HG02759 (cell line): Measurements from ENCODE around the gene SPA17.

Experiments used
- ATAC-seq: cut with Tn5 transposase; IDR thresholded peaks from one replicate; pipeline ENCODE4 v1.9.1; 2021; ENCODE audit warnings: mild to moderate bottlenecking, moderate library complexity; ENCODE audit not compliant: unreplicated experiment

The SPA17 gene

GRCh38 chr11:124719534-124719933 is 45.8 kb downstream of the SPA17 start:
- ATAC-seq: no peak

DNA sequence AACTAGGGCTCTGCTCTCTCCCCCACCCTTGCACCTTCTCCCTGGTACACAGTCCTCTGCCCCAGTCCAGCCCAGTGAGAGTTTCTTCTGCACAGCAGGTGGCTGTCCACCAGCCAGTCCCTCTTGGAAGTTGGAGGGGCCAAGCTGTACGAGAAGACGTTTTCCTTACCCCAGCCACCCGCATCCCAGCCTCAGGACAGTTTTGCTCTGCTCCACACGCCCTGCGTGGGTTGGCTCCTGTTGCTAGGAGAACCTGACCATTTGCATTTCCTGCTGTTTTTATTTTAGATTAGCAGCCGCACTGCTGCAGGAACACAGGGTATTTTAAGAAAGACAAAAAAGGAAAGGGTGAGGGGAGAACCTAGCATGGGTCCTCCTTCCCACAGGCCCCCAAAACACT is 48.5 kb downstream of the SPA17 start:
- no peak for ATAC-seq

- peak; percentile 95 for ATAC-seq
These were observed 51.4 kb downstream of the SPA17 start for GRCh38 chr11:124724979-124725718.

DNA sequence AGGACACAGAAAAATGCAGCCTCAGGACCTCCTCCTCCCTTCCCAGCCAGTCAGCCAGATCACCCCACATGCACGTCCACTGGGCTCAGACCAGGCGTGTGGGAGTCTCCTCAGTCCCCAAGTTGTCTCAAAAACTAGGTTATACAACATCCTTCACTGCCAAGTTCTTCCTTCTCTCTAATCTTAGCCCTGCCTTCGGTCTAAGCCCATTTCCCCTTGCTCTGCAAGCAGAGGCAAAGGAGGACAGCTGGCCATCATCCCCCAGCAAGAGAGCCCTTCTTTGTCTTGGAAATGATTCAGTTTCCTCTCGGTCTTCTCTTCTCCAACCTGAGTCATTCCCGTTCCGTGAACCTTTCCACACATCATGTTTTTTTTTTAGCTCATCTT is 52.0 kb downstream of the SPA17 start:
- ATAC-seq: peak; percentile 8

GRCh38 chr11:124727474-124727873 is 53.8 kb downstream of the SPA17 start:
- ATAC-seq: no peak

DNA sequence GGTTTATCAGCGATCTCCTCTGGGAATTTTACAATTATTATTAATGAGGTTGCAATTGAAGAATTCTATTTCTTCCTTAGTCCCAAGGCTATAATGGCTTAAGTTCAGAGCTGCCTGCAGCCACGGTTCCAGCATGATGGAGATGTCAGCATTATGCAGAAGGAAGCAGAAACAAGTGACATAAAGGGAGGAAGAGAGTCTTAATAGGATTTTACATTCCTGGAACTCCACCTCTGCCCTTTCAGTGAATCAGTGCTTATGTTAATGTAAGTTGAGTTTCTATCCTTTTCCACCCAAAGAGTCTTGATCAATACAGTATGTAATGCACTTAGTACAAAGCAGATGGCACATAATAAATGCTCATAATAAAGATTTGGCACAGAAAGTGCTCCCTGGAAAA is 54.4 kb downstream of the SPA17 start:
- ATAC-seq: no peak

DNA sequence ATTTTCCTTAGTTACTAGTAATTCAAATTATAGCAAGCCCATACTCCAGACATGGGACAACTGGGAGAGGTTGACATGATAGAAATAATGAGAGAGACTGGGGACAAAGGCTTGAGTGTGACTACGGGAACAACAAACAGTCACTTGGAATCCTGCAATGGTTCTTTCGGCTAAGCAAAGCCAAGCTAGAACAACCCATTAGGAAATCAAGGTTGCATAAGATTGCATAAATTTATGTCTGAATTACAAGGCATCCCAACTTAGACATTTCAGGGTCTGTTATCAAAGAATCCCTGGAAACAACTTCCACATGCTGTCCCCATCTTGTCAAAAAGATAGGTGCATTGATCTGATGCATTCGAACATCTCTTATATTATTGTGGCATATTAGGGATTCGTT is 55.9 kb downstream of the SPA17 start:
- no peak for ATAC-seq

GRCh38 chr11:124732230-124732629 is 58.5 kb downstream of the SPA17 start:
- ATAC-seq: no peak

DNA sequence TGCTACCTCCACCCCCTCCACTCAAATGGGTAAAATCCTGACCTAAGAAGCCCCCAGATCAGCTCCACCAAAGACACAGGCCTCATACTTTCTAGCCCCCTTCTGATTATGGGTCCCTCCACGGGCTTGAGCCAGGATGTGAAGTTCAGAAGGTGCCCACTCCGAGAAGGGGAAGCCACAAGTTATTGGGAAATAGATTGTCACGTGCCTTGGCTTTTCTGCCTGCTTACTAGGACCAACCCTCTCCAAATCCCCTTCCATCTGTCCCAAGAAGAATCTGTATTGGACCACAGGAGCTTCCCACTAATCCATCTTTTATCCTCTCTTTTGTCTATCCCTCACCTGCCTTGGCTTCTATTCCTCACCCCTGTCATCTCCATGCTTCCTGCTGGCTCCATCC is 63.0 kb downstream of the SPA17 start:
- ATAC-seq: no peak

GRCh38 chr11:124737638-124738305 is 64.1 kb downstream of the SPA17 start:
- ATAC-seq: no peak

- no peak for ATAC-seq
These were observed 65.2 kb downstream of the SPA17 start for GRCh38 chr11:124738713-124739478.

GRCh38 chr11:124739479-124740276 is 66.0 kb downstream of the SPA17 start, which contains the start of gene NRGN:
Gene NRGN, plus strand, starts transcription at chr11:124739942. Its CDS starts 143 bp downstream, at chr11:124740085.
- ATAC-seq: peak; percentile 98

- peak; percentile 42 for ATAC-seq
These were observed 66.7 kb downstream of the SPA17 start for GRCh38 chr11:124740277-124740882.

GRCh38 chr11:124742555-124742954 is 68.9 kb downstream of the SPA17 start:
- no peak for ATAC-seq

DNA sequence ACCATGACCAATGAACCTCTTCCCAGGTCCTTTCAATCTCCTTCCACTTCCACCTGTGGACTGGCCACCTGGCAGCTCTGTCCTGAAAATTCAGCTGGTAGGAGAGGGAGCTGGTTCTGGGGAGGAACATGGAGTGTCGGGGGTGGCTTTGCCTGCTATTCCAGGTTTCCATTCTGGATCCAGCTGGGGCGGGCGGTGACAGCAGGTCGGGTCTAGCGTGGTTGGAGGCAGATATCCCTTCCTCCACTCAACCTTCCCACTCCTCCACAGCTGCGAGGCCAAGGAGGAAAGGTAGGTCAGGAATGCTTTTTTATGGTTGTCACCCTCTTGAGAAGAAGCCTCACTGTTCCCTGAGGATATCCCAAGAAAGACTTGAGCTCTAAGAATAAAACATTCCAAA is 69.3 kb downstream of the SPA17 start:
- no peak for ATAC-seq

GRCh38 chr11:124745270-124745834 is 71.6 kb downstream of the SPA17 start:
- no peak for ATAC-seq

DNA sequence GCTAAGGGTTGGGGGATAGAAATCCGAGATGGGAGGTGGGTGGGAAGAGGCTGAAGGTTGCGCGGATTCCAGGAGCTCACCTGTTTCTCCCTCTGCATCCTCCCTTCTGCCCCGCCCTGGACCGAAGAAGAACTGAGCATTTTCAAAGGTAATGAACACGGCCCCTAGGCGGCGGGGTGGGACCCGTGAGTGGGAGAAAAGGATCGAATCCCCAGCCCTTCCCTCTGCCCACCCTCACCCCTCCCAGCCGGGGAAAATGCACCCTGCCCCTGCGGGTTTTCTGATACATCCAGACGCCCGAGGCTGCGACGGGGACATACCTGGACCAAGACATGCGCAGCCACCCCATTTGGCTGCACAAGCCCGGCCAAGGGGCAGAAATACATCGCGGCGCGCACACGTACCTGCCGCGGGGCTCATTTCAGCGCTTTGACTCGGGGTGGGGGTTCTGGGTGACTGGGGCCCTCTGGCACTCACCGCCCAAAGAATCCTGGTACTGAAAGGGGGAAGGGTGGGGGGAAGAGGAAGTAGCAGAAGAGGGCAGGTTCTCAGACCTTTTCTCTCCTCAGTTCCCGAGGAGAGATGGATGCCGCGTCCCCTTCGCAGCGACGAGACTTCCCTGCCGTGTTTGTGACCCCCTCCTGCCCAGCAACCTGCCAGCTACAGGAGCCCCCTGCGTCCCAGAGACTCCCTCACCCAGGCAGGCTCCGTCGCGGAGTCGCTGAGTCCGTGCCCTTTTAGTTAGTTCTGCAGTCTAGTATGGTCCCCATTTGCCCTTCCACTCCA is 72.3 kb downstream of the SPA17 start:
- ATAC-seq: peak; percentile 28

GRCh38 chr11:124746621-124747243 is 73.0 kb downstream of the SPA17 start:
- ATAC-seq: peak; percentile 89
